Adipose tissue (tissue), 3 donors: ENCODE measurements around the gene AKAIN1. TPM values are rescaled to one million over a fixed set of nuclear protein-coding genes. Genes with fewer than 3 reads are reported as not detected.
A peak's percentile ranks its signal among the peaks of the same experiment; 100 is the strongest.

ENCODE experiments used
- H3K27ac ChIP-seq: one replicate; pipeline ENCODE4 v1.5.1; 2013; ENCODE audit warnings: low read depth, low read length
- WGBS, 3 donors: extraction: QIAGEN DNeasy Blood & Tissue Kit; methylation state at CpG; one replicate each; pipeline ENCODE4 v1.1.7; 2013; 5-methylcytosine and 5-hydroxymethylcytosine counted together
- polyA plus RNA-seq, 3 donors: library from polyadenylated mRNA; stranded (reverse); fragments of 200-250 nt; gene quantifications; one replicate each; pipeline ENCODE4 v1.2.3, GENCODE V29; 2013
- donor health status: healthy with polysubstance abuse.
- donor health status: Bipolar disorder and iron deficiency.
- donor health status: healthy.

Gene AKAIN1, protein sequence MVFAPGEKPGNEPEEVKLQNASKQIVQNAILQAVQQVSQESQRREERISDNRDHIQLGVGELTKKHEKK
- under 1 TPM in 1 of 3 donors, not detected in 2; 0.23 TPM for polyA plus RNA-seq

DNA sequence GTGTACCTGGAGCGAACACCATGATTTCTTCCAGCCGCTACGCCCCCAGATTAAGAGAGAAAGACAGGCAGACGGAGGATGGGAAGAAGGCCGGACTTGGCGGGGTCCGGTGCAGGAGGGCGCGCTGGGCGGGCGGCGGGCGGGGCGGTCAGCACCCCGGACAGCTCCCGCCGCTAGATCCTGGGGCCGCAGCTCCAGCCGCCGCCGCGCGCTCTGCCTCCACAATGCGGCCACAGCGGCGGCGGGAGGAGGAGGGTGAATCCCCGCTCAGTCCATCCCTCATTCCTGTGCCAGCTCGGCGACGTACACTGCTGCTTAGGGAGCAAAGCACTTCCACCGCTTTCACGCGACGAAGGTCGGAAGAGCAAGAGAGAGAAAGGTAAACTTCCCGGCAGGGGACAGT, at the start of gene AKAIN1:
Gene AKAIN1 (minus strand): TSS at position 226 of the 403 bp plus-strand sequence. CDS start 204 bp downstream, at position 22.
- WGBS, 3 donors: 1 to 3% (median 2%) methylated on average over 35 to 37 of the region's 37 CpGs
- H3K27ac ChIP-seq: no peak within 1 kb of the TSS

DNA sequence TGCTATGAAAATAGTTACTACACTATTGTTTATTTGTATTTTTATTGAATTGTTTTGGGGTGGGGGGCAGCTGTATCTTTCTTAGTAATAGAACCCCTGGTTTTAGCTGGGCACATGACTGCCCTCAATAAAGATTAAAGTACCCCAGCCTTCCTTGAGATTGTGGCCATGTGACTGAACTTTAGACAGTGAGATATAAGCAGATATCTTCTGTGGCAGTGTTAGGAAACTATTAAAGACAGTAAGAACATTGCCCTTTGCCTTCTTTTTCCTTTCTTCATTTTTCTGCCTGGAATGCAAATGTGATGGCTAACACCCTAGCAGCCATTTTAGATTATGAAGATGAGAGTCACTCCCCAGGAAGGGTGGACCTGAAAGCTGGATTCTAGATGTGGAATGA, 47.9 kb upstream of the AKAIN1 start:
- no peak overlapping the region for H3K27ac ChIP-seq

DNA sequence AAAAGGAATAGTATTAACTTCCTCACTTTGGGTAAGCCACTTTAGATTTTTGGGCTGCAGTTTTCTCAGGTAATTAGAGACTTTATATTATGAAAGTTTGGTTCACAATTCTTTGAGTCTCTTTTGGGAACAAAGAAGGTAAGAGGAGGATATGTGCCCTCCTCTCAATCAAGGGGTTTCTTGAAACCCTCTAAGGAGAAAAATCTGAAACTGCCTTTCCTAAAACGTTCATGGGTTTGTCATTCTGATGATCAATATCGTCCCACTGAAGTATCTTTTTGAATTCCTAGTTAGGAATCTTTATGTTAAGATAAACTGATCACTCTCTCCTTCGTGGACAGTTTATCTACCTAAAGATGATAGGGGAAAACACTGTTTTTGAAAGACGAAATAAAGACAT, 42.4 kb upstream of the AKAIN1 start:
- WGBS, 3 donors: 28 to 70% (median 67%) methylated on average over 4 of the region's 4 CpGs

DNA sequence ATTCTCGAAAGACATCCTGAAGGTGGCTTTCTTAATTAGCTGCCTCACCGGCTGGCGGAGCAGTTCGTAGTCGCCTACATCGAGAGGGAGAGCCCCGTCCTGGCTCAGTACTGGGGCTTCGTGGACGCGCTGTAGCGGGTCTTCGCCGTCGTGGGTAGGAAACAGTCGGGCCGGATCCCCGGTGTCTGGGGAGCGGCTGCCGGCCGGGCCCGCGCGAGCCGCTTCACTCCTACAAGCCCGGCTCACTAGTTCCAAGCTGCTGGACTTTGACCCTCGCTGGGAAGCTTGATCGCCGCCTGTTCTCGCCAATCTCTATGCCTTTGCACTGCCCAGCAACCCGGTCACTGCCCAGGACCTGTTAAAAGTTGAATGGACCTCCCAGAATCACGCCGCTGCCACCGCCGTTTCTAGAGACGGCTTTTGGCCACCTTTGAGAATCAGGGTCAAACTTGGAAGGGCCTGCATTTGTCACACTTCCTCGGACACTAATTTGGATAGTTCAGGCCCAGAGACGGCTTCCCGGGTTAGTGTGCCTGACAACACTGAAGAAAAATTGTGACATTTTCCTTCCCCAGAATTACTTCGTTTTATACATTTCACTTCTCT, 41.4 kb upstream of the AKAIN1 start:
- WGBS, 3 donors: 0 to 1% (median 1%) methylated on average over 39 of the region's 39 CpGs
- peak overlapping the region; percentile 97 for H3K27ac ChIP-seq

More for the DNA sequence above, 42.4 kb upstream of the AKAIN1 start:
- no peak overlapping the region for H3K27ac ChIP-seq

DNA sequence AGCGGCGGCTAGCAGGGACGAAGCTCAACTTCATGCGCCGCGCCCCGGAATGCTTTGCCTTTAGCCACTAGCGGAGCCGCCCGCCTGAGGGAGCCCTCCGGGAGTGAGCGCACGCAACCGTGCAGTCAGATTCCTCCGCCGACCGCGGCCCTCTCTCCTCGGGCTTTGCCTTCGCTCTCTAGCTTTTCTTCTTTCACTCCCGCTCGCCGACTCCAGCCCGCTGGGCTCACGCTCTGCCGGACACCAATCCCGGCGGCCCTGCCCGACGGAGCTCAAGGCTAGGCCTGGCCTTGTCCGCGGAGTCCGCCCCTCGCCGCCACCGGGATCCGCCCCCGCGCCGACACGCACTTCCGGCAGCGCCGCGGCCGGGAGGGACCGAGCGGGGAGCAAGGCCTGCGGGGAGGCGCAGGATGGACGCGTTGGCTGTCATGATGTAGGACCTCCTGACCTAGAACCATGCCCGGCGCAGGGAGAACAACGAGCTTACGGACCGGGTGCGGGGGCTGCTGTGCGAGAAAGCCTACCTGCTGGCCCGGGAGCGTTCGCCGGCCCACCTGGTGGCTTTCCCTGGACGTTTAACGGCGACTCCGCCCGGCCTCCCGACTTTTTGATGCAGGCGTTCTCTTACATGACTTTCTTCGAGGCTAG, 40.8 kb upstream of the AKAIN1 start:
- peak overlapping the region; percentile 97 for H3K27ac ChIP-seq
- 0% methylated on average over 71 of the region's 71 CpGs for WGBS, 3 donors

DNA sequence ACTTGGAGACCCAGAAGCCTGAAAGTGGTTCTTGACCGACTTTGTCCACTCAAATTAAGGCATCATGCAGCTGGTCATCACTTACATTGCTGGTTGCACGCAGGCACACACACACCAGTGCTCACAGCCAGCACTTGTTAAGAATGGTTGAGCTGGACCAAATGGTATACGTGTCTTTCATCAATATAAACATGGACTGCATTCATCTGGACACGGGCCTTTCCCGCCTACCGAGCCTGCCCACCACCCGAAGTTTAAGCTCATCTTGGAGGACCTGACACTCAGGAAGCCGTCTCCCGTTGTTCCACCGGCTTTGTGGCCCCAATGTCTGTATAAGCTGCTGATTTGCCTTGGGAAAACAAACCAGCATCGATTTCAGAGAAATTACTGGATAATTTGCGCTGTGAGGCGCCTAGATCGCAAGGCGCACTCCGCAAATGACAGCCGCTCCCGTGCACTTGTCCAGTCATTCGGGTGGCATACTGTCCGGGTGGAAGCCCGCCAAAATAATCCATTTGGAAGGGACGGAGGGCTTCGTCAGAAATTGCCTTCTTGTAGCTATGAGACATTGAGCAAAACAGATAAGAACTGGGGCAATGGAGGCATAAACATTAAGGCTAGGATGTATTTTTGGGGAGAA, 40.1 kb upstream of the AKAIN1 start:
- WGBS, 3 donors: 1 to 4% (median 2%) methylated on average over 23 of the region's 23 CpGs

DNA sequence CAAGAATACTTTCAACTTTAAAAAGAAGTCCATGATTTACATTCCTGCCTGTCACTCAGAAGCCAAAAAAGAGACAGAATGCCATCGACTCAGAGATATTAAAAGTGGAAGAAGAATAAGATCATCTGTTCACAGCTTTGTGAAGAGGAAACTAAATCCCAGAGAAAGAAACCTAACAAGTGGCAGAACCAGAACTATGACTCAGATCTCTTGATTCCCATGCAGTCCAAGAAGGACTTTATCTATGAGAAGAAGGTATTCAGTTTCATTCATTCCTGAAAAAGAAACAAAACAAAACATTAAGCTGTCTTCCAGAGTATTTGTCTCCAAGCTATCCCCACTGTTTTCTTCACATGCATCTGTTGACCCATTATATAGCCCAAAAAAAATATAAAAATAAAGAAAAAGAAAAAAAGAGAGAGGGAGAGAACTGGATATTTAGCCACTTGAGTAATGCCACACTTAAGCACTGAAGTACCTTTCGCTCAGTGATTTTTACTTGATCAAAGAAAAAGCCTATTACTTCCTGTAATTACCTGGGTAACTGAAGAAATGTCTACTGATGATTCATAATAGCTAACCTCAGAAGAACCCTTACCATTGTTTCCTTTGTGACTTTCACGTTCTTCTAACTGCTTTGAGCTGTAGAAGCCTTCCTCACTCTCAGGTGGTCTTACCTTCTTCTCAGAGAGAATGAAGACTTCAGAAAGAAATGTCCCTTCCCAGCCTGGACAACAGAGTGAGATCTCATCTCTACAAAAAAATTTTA, 17.7 kb upstream of the AKAIN1 start:
- no peak overlapping the region for H3K27ac ChIP-seq
- WGBS, 3 donors: 59 to 67% (median 66%) methylated on average over 3 of the region's 3 CpGs

More for the DNA sequence above, 40.1 kb upstream of the AKAIN1 start:
- H3K27ac ChIP-seq: peak overlapping the region; percentile 97

DNA sequence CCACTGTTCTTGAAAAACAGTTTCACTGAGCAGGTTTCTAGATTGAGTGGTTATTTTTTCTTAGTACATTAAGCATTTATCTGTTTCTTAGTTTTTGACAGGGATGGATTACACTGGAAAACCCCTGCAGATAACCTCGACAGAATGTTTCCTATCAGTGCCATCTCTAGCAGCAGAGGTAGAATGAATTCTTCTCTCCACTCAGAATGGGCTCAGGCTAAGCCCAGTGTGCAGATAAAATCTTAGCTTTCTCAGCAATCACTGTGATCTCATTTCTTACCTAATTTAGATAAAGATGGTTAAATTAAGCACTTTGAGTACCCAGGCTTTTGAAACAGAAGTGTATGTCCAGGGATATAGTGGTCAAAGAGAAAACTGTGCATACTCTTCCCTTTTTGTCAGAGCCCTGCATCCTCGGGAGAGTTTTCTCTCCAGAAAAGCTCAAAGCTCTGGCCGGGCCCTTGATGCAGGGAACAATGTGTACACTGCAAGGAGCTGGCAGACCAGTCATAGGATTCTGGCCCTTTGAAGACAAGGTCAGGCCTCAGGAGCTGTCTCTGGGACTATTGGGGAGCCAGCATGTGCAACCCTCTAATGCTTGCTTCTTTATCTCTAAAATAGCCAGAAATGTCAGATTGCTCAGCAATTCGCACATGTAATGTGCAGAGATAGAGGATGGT, 10.6 kb upstream of the AKAIN1 start:
- 33 to 41% (median 41%) methylated on average over 4 of the region's 4 CpGs for WGBS, 3 donors
- H3K27ac ChIP-seq: no peak overlapping the region

DNA sequence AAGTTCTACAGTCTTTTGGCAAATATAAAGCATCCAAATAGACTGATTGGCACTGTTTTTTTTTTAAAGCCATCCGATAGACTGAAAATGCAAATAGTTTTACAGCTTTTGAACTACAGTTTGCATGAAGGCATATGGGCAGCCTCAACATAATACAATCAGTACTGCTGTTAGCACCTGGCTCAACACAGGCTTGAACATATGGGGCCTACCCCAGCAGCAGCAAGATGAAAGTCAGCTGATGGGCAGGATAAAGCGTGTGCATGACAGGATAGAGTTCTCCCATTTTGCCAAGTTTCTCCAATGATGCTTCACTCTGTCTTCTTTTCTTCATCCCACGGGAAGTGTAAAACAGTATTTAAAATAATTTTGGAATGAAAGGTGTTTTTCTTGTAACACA, 1.3 kb upstream of the AKAIN1 start:
- WGBS, 3 donors: 80 to 86% (median 82%) methylated on average over 3 of the region's 3 CpGs
- no peak overlapping the region for H3K27ac ChIP-seq

DNA sequence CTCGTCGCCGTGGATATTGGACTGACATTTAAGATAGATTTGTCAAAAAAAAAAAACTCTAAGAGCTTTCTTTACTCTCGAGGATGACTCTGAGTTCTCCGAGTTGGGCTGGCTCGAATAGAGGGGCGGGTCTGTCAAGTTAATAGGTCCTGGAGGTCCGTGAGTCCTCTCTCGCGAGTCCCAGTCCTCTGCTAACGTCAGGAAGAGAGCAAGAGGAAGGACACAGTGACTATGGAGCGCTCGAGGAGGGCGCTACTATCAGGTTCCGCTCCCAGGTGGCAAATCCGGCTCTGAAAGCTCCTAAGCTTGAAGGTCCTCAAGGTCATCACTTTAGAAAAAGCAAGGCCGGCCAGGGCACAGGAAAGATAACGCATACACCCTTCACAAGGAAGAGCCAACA, 404 bp upstream of the AKAIN1 start:
- 6 to 10% (median 8%) methylated on average over 18 of the region's 18 CpGs for WGBS, 3 donors
- H3K27ac ChIP-seq: no peak overlapping the region

DNA sequence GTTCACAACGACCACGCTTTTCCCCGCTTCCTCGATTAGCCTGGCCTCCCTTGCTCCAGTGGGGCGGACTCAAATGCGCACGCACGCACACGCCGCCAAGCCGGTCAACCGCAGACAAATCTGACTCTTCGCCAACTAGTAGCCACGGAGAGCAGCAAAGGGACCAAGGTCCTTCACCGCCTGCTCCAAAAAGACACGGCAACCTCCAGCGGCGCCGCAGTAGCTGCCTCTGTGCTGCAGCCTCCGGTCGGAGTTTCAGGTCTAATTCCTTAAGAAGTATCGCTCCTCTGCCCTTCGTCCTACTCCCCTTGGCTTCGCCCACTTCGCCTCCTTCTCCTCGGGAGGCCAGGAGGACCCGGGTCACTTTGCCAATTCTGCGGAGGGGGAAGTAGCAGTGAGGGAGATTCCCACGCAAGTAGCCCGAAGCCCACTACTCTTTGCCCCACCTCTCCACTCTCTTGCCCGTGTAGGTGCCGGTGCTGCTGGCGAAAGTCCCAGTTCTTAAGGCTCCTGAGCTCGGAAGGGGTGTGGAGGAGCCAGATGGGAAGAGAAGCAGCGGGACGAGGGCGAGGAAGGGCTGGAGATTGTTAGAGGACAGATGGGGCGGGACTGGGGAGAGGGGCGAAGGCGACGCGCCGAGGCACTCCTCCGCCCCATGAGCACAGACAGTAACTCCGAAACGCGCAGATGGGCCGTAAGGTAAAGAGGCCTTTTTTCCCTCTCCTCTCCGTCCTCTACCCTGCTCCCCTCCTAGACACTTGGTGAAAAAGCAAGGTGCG, 615 bp downstream of the AKAIN1 start:
- 3 to 7% (median 5%) methylated on average over 50 of the region's 50 CpGs for WGBS, 3 donors
- H3K27ac ChIP-seq: no peak overlapping the region

DNA sequence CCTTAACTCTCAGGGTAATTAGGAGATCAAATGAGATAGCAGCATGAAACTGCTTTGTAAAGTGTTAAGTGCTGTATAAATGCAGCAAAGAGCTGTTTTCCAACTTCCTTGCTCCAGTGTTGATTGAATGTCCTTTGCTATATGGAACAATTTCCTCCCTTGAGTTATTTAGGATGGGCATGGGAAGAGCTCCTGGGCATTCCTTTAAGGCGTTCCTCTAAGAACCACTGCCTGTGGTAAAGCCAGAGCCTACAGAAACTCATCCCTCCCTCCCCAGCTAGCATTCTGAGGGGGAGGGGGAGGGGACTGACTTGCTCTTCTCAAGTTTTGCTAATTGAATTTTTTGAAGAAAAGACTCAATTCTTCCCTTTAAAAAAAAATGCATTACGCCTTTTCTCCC, 1.4 kb downstream of the AKAIN1 start:
- no peak overlapping the region for H3K27ac ChIP-seq
- WGBS, 3 donors: 37 to 40% (median 39%) methylated on average over 2 of the region's 2 CpGs

DNA sequence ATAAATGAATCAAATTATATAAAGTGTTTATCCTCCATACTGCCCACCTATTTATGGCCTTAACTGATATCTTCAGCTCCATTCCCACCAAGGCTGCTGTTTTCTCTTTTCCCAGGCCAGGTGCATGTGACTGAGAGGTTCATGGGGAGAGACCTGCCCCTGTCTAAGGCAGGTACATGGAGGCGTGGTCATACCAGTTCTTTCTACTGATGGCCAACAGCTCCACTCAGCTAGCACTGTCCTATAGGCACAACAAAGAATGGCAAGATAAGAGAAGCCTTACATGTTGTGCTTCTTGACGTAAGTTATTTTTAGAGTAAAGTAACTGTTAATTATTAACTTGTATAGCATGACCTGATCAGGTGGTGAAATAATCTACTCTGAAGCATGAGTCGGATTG, 16.8 kb downstream of the AKAIN1 start:
- no peak overlapping the region for H3K27ac ChIP-seq
- 29 to 85% (median 81%) methylated on average over 3 of the region's 3 CpGs for WGBS, 3 donors

DNA sequence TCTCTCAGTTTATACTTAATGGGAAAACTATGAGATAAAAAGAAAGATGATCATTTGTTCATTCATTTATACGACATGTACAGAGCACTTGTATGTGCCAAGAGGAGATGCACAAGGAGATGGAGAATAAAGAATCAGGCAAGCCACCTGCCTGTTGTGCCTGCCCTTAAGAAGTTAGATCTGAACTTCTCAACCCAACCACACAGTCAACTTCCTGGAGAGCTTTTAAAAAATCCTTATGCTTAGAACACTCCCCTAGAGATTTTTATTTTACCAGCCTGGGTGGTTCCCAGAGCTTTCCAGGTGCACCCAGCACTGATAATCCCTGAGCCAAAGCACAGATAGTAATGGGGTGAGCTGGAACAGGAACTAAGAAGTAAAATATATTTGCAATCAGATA, 18.5 kb downstream of the AKAIN1 start:
- WGBS, 3 donors: 76 to 83% (median 79%) methylated on average over 1 of the region's 1 CpG
- no peak overlapping the region for H3K27ac ChIP-seq

DNA sequence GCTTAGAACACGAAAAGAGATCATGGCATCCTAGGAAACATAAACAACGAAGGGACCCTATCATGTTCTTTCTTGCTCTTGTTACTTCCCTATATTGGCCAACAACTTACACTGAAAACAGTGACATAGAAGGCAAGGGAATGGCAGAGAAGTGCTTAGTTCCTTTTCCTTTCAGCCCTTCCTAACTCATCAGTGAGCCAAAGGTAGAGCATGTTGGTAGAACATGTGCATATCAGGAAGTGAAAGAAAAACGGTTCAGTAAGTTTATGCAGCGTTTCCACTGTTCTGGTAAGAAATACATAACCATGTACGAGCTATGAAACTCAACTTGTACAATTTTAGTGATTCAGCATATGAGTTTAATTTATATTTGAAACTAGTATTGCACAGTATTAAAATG, 21.7 kb downstream of the AKAIN1 start:
- 54 to 68% (median 67%) methylated on average over 5 of the region's 5 CpGs for WGBS, 3 donors
- H3K27ac ChIP-seq: no peak overlapping the region

DNA sequence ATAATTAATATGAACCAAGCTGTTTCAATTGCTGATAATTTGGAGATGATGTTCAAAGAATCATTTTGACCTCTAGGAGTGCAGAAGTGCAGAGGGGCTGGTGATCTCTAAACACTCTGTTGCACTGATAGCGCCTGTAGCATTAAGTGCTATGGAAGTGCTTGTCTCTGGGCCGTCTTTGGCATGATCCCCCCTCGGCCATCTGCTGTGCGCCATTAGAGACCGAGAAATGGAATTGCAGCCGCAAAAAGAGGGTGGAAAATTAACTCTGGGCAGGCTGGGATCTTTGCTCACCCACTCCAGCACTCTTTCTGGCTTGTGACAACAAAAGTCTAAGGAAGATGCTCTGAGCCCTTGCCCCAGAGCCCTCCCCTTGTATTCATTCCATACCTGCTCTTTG, 23.4 kb downstream of the AKAIN1 start:
- no peak overlapping the region for H3K27ac ChIP-seq
- 74 to 87% (median 77%) methylated on average over 6 of the region's 6 CpGs for WGBS, 3 donors

DNA sequence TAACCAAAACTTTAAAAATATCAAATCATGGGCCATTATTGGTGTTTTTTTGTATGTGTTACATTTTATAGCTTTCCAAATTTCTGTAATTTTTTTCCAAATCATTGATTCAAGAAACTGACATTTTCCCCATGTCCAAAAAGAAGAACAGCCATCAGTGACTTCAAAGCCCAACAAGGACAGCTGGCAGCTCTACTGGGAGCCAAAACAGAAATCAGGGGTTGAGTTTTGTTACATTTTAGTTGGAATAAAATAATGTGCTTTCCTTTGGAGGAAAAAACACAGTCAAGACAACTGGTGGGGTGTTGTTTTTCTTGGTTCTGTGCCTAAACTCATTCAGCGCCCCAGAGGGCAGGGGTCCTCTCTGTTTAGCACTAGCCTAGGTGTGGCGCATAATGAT, 23.8 kb downstream of the AKAIN1 start:
- no peak overlapping the region for H3K27ac ChIP-seq
- 82 to 89% (median 86%) methylated on average over 2 of the region's 2 CpGs for WGBS, 3 donors

DNA sequence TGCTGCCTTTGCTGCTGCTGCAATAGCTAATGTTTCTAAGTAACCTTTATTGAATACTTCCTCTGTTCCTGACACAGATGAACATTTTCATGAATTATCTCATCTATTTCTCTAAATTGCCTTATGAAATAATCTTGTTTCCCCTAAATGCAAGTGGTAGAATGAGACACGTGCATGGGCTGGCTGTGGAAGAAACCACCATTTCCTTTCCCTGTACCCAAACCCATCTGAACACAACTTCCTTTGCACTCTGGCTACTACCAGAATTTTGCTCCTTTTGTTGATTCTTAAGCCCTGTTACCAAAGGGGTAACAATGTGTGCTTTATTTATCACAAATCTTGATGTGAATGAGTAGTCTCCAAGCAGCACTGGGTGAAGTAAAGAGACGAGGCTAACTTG, 29.2 kb downstream of the AKAIN1 start:
- WGBS, 3 donors: 28 to 37% (median 29%) methylated on average over 2 of the region's 2 CpGs
- H3K27ac ChIP-seq: no peak overlapping the region
